Measurements from ENCODE around the gene MMS19. TPM values are rescaled to one million over a fixed set of nuclear protein-coding genes. Genes with fewer than 3 reads are reported as not detected.

MMS19 gene
- polyA plus RNA-seq, 3 donors = 23.2 to 74.5 (median 29.2) TPM

DNA sequence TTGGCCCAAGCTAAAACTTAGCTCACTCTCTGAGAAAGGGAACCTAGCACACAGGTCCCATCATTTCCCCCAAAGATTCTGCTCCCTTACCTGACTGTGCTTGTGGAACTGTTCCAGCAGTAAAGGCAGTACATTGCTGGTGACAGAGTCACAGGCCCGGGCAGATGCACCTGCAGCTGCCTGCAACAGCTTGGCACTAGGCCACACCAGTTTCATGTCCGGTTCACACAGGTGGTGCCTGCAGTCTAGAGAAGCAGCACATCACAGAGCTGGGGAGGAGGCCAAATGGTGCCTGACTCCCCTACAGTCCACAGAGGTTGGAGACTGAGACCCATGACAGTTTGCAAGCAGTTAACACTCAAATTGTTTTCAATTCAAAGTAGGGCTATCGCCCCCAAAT lies 30.1 kb downstream of the MMS19 start:
- Histone ChIP-seq H3K4me1 (ENCODE audit: control insufficient read depth in 1 of 2, insufficient read depth in 2 of 2, low read length in 2 of 2) (no peaks in the 10 kb centered on the region), H3K9me3 (replicated peaks in 1 of 2; ENCODE audit: control insufficient read depth in 1 of 2, insufficient read depth in 1 of 2, low read length in 2 of 2) (no peaks in the 10 kb centered on the region), H3K79me2 (ENCODE audit: insufficient read depth, low read length) (no peaks in the 10 kb centered on the region), H3K4me3 (replicated peaks in 1 of 3; ENCODE audit: low read depth in 2 of 3, low read length in 3 of 3) (no peak overlapping the region), H3K27ac (ENCODE audit: low read depth in 1 of 2, low read length in 2 of 2) (no peak overlapping the region), H3K27me3 (ENCODE audit: control insufficient read depth in 2 of 2, insufficient read depth in 2 of 2, low read length in 2 of 2) (no peaks in the 10 kb centered on the region), H3K9ac (ENCODE audit: insufficient read depth, low read length, poor library complexity, severe bottlenecking) (no peak overlapping the region), H3K4me2 (replicated peaks; ENCODE audit: extremely low read depth, low read length, poor library complexity, severe bottlenecking) (no peak overlapping the region), H3K36me3 (replicated peaks in 1 of 2; ENCODE audit: control insufficient read depth in 1 of 2, insufficient read depth in 2 of 2, low read length in 2 of 2) (peaks cover 78 to 99% of the 10 kb centered on the region in 2 donors), H4K20me1 (ENCODE audit: insufficient read depth, low read length) (no peaks in the 10 kb centered on the region), H2AFZ (ENCODE audit: insufficient read depth, low read depth, low read length, poor library complexity, severe bottlenecking) (no peak overlapping the region)
- Mint-ChIP-seq H3K4me1 (no peaks in the 10 kb centered on the region), H3K9me3 (no peaks in the 10 kb centered on the region), H3K36me3 (peaks cover 68 to 96% of the 10 kb centered on the region in 2 donors), H3K27me3 (ENCODE audit: low read depth in 3 of 3) (no peaks in the 10 kb centered on the region), H3K27ac (peak overlapping the region in 1 of 7 donors; percentile 43), H3K4me3 (no peak overlapping the region)
- intact Hi-C loops (cut with micrococcal nuclease) = loop anchor here in 1 of 2 donors (5.0 kb wide), 1 partner anchor 84 kb away; no protein-coding TSS in a partner anchor
- WGBS (ENCODE audit: insufficient coverage) = no CpG with 5 or more reads among the region's 3 CpGs
- TF ChIP-seq, protein P1, sequence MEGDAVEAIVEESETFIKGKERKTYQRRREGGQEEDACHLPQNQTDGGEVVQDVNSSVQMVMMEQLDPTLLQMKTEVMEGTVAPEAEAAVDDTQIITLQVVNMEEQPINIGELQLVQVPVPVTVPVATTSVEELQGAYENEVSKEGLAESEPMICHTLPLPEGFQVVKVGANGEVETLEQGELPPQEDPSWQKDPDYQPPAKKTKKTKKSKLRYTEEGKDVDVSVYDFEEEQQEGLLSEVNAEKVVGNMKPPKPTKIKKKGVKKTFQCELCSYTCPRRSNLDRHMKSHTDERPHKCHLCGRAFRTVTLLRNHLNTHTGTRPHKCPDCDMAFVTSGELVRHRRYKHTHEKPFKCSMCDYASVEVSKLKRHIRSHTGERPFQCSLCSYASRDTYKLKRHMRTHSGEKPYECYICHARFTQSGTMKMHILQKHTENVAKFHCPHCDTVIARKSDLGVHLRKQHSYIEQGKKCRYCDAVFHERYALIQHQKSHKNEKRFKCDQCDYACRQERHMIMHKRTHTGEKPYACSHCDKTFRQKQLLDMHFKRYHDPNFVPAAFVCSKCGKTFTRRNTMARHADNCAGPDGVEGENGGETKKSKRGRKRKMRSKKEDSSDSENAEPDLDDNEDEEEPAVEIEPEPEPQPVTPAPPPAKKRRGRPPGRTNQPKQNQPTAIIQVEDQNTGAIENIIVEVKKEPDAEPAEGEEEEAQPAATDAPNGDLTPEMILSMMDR (IDR thresholded peaks at IDR 0.05) = no peak
- DNase-seq = no peak

- no peaks in the 10 kb centered on the region for H3K9me3 Mint-ChIP-seq
- H3K79me2 ChIP-seq (ENCODE audit: insufficient read depth, low read length) = no peaks in the 10 kb centered on the region
- H3K36me3 Mint-ChIP-seq = peaks cover 74 to 96% of the 10 kb centered on the region in 2 donors
- no peaks in the 10 kb centered on the region for H3K27me3 Mint-ChIP-seq (ENCODE audit: low read depth in 3 of 3)
- no peaks in the 10 kb centered on the region for H3K9me3 ChIP-seq (replicated peaks in 1 of 2; ENCODE audit: control insufficient read depth in 1 of 2, insufficient read depth in 1 of 2, low read length in 2 of 2)
- 94% methylated on average over 3 of the region's 4 CpGs for WGBS (ENCODE audit: insufficient coverage)
- no peaks in the 10 kb centered on the region for H4K20me1 ChIP-seq (ENCODE audit: insufficient read depth, low read length)
- no peak overlapping the region for H2AFZ ChIP-seq (ENCODE audit: insufficient read depth, low read depth, low read length, poor library complexity, severe bottlenecking)
- H3K4me3 Mint-ChIP-seq = no peak overlapping the region
- TF ChIP-seq, protein P1 (IDR thresholded peaks at IDR 0.05) = no peak
- intact Hi-C loops (cut with micrococcal nuclease) = loop anchor here in 1 of 2 donors (5.0 kb wide), 1 partner anchor 86 kb away; no protein-coding TSS in a partner anchor
- no peak overlapping the region for H3K4me2 ChIP-seq (replicated peaks; ENCODE audit: extremely low read depth, low read length, poor library complexity, severe bottlenecking)
- H3K4me3 ChIP-seq (replicated peaks in 1 of 3; ENCODE audit: low read depth in 2 of 3, low read length in 3 of 3) = no peak overlapping the region
- H3K27ac ChIP-seq (ENCODE audit: low read depth in 1 of 2, low read length in 2 of 2) = peak overlapping the region in 1 of 2 donors; percentile 51
- no peaks in the 10 kb centered on the region for H3K4me1 ChIP-seq (ENCODE audit: control insufficient read depth in 1 of 2, insufficient read depth in 2 of 2, low read length in 2 of 2)
- H3K27ac Mint-ChIP-seq = peak overlapping the region in 1 of 7 donors; percentile 14
- H3K9ac ChIP-seq (ENCODE audit: insufficient read depth, low read length, poor library complexity, severe bottlenecking) = no peak overlapping the region
- H3K27me3 ChIP-seq (ENCODE audit: control insufficient read depth in 2 of 2, insufficient read depth in 2 of 2, low read length in 2 of 2) = no peaks in the 10 kb centered on the region
- peaks cover 81 to 99% of the 10 kb centered on the region in 2 donors for H3K36me3 ChIP-seq (replicated peaks in 1 of 2; ENCODE audit: control insufficient read depth in 1 of 2, insufficient read depth in 2 of 2, low read length in 2 of 2)
- no peaks in the 10 kb centered on the region for H3K4me1 Mint-ChIP-seq
- DNase-seq = no peak
These were observed 31.5 kb downstream of the MMS19 start for GRCh38 chr10:97466755-97467154.

Measured in CD14-positive monocyte (primary cell).